GM18505 (cell line): ENCODE measurements around the gene SOST.

Source experiments
- ATAC-seq: cut with Tn5 transposase; IDR thresholded peaks from one replicate; pipeline ENCODE4 v1.9.1; 2021; ENCODE audit not compliant: unreplicated experiment
- POLR2A ChIP-seq: IDR thresholded peaks from 4 replicates; pipeline ENCODE4 v1.6.1; 2011; ENCODE audit warnings: borderline replicate concordance; ENCODE audit not compliant: insufficient read depth, insufficient read length; ENCODE audit errors: extremely low read depth

The SOST gene

GRCh38 chr17:43767713-43768059 lies 9.1 kb upstream of the SOST start:
- ATAC-seq = no peak

GRCh38 chr17:43767053-43767712 lies 8.6 kb upstream of the SOST start:
- no peak for TF ChIP-seq POLR2A
- no peak for ATAC-seq

More at GRCh38 chr17:43767713-43768059, 9.1 kb upstream of the SOST start:
- TF ChIP-seq POLR2A = no peak

DNA sequence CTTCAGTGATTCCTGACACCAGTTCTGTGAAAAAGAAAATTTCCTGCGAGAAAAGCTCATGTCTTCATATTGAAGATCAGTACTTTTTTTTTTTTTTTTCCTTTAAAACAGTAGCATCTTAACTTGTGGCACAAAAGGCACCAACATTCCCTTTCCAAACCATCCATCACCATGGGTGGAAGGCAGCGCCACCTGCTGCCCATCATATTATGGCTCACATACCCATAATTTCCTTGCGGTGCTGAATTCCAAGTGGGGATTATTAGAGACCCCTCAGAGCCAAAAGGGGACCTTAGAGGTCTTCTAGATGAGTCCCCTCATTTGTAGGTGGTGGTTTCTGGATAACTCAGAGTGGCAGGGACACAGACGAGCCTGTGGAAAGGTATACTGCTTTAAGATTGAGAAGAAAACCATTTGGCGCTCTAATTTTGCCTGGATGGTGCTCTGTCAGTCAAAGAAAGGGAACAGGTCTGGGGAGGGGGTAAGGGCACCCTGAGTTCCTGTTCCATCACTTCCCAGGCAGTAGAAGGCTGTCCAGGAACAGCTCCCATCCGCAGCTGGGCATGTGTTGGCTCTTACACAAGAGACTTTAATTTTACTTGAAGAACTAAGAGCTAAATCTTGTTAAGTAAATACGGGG lies 7.9 kb upstream of the SOST start:
- no peak for TF ChIP-seq POLR2A
- no peak for ATAC-seq

DNA sequence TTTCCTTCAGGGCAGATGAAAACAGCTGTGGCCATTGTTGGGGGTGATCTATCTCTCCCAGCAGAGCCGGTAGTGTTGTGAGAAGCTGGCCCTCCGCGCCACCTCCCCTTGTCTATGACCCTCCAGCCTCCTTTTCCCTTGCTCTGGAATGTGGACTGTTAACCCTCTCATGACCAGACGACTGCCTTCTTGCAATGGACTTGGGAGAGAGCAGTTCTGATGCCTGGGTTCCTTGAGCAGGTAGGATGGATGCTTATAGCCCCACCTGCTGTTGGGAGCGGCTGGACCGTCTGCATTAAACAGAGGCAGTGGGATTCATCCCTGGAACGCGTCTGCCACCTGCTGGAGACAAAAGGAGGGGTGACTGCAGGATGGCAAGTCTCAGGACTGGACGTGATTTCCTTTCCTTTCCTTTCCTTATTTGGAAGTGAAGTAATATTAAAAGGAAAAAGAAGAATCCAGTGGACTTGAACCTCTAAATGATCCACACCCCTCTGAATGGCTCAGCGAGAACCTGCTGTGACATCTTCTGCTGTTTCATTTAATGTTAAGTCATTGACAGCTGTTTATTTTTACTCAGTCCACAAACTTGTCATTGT lies 1.8 kb upstream of the SOST start:
- no peak for ATAC-seq
- no peak for TF ChIP-seq POLR2A

- TF ChIP-seq POLR2A = no peak
- no peak for ATAC-seq
Observed at GRCh38 chr17:43759836-43760235, 1.2 kb upstream of the SOST start.

DNA sequence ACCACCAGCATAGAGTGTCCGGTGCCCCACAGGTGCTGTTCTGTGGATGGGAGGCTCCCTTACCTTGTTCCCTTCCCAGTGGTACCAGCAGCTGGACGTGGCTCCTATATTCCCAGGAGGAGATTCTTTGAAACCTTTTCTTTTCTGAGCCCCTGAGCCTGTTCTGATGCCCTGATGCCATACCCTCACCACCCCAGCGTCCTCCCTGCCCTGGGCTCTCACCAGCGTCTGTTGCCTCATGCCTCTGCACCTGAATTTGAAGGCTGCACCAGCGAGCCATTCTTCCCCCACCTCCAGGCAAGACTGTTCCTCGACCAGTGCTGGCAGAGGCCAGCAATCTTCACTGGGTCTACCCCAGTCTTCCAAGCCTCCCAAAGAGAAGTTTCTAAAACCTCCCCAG lies 505 bp downstream of the SOST start:
- ATAC-seq = no peak
- no peak for TF ChIP-seq POLR2A

DNA sequence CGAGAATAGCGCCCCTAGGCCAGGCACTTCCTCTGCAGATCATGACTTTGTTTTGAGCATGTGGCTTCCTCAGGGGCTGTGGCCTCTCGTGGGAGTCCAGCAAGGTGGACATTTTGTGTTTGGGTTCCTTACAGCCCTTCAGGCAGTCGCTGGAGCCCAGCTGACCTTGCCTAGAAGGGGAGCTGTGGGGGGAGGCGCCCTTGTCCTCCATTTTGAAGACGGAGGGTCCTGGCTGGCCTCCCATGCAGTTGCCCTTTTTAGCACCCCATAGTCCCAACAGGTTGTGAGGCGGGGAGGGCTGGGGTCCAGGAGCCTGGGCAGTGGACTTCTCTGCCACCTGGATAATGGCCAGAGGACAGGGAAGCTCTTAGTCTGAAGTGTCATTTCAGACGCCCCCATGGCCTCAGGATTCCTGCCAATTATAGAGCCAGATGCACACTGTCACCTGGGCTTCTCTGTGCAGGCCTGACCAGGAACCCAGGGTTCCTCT lies 1.4 kb downstream of the SOST start:
- TF ChIP-seq POLR2A = no peak
- ATAC-seq = no peak

DNA sequence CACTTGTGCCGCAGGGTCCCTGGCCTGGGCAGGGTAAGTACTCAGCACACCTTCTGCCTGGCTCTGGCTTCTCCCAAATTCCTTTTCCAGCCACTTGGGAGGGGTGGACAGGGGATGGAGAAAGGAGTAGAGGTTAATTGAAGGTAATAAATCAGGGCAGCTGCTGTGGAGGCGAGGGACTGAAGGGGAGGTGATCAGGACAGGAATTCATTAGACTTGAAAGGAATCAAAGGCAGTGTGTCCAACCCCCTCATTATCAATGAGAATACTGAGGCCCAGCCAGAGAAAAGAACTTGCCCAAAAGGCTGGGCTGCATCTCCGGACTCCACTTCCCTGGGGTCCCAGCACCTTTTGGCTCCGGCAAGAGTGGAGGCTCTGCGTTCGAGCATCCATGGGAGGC lies 2.4 kb downstream of the SOST start:
- no peak for ATAC-seq
- TF ChIP-seq POLR2A = no peak

- no peak for ATAC-seq
- no peak for TF ChIP-seq POLR2A
Observed at GRCh38 chr17:43755389-43755875, 3.2 kb downstream of the SOST start.

DNA sequence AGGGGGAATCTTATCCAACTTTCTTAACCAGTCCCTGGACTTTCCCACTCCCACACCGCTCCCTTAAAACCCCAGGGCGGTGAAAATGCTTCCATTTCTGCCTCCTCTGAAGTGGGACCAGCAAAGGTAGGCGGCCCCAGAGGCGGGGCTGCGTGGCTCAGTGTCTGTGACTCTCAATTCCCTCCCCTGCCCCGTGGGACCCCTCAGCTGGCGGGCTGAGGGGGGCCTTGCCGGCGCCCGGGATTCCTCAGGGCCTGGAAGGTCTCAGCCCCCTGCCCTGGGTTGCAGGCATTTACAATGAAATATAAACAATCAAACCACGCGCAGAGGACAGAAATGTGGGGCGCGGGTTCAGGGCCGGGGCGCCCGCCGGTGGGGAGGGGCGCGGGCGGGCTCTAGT lies 3.6 kb downstream of the SOST start:
- ATAC-seq = no peak

GRCh38 chr17:43753493-43754129 lies 5.0 kb downstream of the SOST start:
- no peak for TF ChIP-seq POLR2A

More for the DNA sequence above, 3.6 kb downstream of the SOST start:
- no peak for TF ChIP-seq POLR2A

DNA sequence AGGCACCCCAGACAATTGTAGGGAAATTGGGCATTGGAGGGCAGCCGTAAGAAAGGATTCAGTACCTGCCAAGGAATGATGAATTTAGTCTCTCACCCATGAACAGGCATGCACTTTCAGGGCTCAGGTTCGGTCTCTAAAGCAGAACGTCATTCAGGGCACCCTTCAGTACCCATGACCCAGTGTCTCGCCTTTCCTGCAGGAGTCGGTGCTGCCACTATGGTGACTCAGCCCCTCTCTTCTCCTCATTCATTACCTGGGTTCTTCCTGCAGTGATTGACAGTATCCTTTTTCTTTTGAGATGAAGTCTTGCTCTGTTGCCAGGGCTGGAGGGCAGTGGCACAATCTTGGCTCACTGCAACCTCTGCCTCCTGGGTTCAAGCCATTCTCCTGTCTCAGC lies 8.4 kb downstream of the SOST start:
- ATAC-seq = no peak
- TF ChIP-seq POLR2A = no peak

More at GRCh38 chr17:43753493-43754129, 5.0 kb downstream of the SOST start:
- ATAC-seq = no peak

DNA sequence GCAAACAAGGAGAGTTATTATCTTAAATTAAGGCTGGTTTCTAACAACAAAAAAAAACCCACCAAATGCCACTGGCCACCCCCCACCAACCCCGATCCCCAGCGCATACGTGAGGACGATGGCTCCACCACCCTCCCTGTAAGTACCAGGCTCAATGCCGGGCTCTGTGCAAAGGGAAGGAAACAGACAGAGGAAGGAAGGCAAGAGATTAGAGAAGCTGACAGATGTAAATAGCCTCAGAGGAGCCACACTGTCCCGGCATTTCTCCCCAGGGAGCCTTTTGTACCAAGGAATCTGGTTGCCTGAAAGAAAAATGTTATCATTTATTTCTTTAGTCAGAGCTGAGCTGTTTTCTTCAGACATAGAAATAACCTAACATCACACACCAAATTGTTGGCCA lies 13.1 kb downstream of the SOST start:
- TF ChIP-seq POLR2A = no peak
- ATAC-seq = no peak
